ENCODE results near the gene FAM228A. TPM values are rescaled to one million over a fixed set of nuclear protein-coding genes. Genes with fewer than 3 reads are reported as not detected.

The FAM228A gene
- total and polyA plus RNA-seq, 2 of the 4 experiments (the other 2 are of a cell fraction): not detected

- TF ChIP-seq USF2 (IDR thresholded peaks at IDR 0.05; ENCODE audit: low read depth, low read length) (no peak), POLR2A (IDR thresholded peaks at IDR 0.05; ENCODE audit: low read depth, low read length) (no peak), ELK1 (IDR thresholded peaks at IDR 0.05; ENCODE audit: borderline replicate concordance, low read depth, low read length) (no peak), MAZ (IDR thresholded peaks at IDR 0.05; ENCODE audit: borderline replicate concordance, low read depth, low read length) (no peak), RAD21 (IDR thresholded peaks at IDR 0.05; ENCODE audit: low read length) (no peak), CEBPB (IDR thresholded peaks at IDR 0.05; ENCODE audit: low read depth, low read length) (no peak), BHLHE40 (IDR thresholded peaks at IDR 0.05; ENCODE audit: low read depth, low read length) (no peak), MAFK (IDR thresholded peaks at IDR 0.05; ENCODE audit: low read depth, low read length) (no peak), CTCF (conservative IDR thresholded peaks at IDR 0.05; ENCODE audit: low read depth, low read length) (no peak), CHD1 (IDR thresholded peaks at IDR 0.05; ENCODE audit: low read depth, low read length) (no peak), FOS (IDR thresholded peaks at IDR 0.05; ENCODE audit: low read depth, low read length) (no peak), NFE2L2 (IDR thresholded peaks at IDR 0.05; ENCODE audit: low read depth, low read length) (no peak), RCOR1 (IDR thresholded peaks at IDR 0.05; ENCODE audit: insufficient replicate concordance, low read length) (no peak), SMC3 (IDR thresholded peaks at IDR 0.05; ENCODE audit: low read depth, low read length) (no peak), MXI1 (IDR thresholded peaks at IDR 0.05; ENCODE audit: borderline replicate concordance, low read depth, low read length) (no peak), RFX5 (IDR thresholded peaks at IDR 0.05; ENCODE audit: low read depth, low read length) (no peak)
- H3K4ac ChIP-seq (ENCODE audit: low read depth, low read length): no peak overlapping the region
- H4K20me1 ChIP-seq (ENCODE audit: insufficient read depth, low read length): no peaks in the 10 kb centered on the region
- dilution Hi-C loops (cut with HindIII; ENCODE audit: low sequenced_read_pairs, unreplicated experiment): no loop called here
- no peak overlapping the region for H3K27ac ChIP-seq (ENCODE audit: insufficient read depth, low read length)
- no peaks in the 10 kb centered on the region for H3K79me1 ChIP-seq (ENCODE audit: low read depth in 1 of 2, low read length in 2 of 2)
- H3K14ac ChIP-seq (replicated peaks; ENCODE audit: low read depth, low read length): no peak overlapping the region
- DNase-seq (no peak), ATAC-seq (ENCODE audit: low read depth) (no peak)
- no peak overlapping the region for H3K18ac ChIP-seq (ENCODE audit: low read depth, low read length)
- no peak overlapping the region for H2BK20ac ChIP-seq (ENCODE audit: low read depth, low read length)
- no peak overlapping the region for H2BK5ac ChIP-seq (ENCODE audit: low read depth, low read length, poor library complexity, severe bottlenecking)
- H4K91ac ChIP-seq (ENCODE audit: insufficient read depth, low read depth, low read length): no peak overlapping the region
- no peak overlapping the region for H2AK5ac ChIP-seq (ENCODE audit: low read depth, low read length)
- H3K4me1 ChIP-seq (ENCODE audit: control insufficient read depth, insufficient read depth, low read length): peaks cover 5% of the 10 kb centered on the region
- H2AFZ ChIP-seq (replicated peaks; ENCODE audit: low read length, poor library complexity): no peak overlapping the region
- H3K4me3 ChIP-seq (ENCODE audit: insufficient read depth, low read depth, low read length): no peak overlapping the region
- no peak overlapping the region for H2BK15ac ChIP-seq (ENCODE audit: low read depth, low read length)
- no peak overlapping the region for H3K9ac ChIP-seq (ENCODE audit: low read depth, low read length)
- H3K56ac ChIP-seq (ENCODE audit: extremely low read depth, insufficient read depth, low read length): no peak overlapping the region
- intact Hi-C loops (cut with micrococcal nuclease): no loop called here
- ChIA-PET CTCF (interaction anchor here (1.0 kb wide), 1 partner anchor 17 kb away, joined by 3 read pairs; no protein-coding TSS in a partner anchor), POLR2A (ENCODE audit: unreplicated experiment) (no interaction called here)
- no peak overlapping the region for H3K4me2 ChIP-seq (ENCODE audit: low read depth, low read length)
- in situ Hi-C loops (cut with MboI; ENCODE audit: low sequenced_read_pairs): no loop called here
- H4K5ac ChIP-seq (ENCODE audit: low read depth, low read length): no peak overlapping the region
- H2AK9ac ChIP-seq (replicated peaks; ENCODE audit: low read depth, low read length, poor library complexity): no peak overlapping the region
- no peaks in the 10 kb centered on the region for H3K36me3 ChIP-seq (ENCODE audit: control insufficient read depth, insufficient read depth, low read length)
- H3K9me1 ChIP-seq (ENCODE audit: insufficient read depth, low read length): no peaks in the 10 kb centered on the region
- no peaks in the 10 kb centered on the region for H3K9me3 ChIP-seq (ENCODE audit: control insufficient read depth, insufficient read depth, low read length)
- H4K8ac ChIP-seq (ENCODE audit: low read depth in 2 of 2, low read length in 2 of 2): no peak overlapping the region
- BruUV-seq (replicated peaks): no TSS peak
- no peak overlapping the region for H2BK120ac ChIP-seq (ENCODE audit: low read depth, low read length)
- WGBS, 2 experiments (ENCODE audit: extremely low coverage in 2 of 2, insufficient read length in 1 of 2): no CpG with 5 or more reads among the region's 2 CpGs
- H3K27me3 ChIP-seq (ENCODE audit: control insufficient read depth, insufficient read depth, low read length): no peaks in the 10 kb centered on the region
- no peak overlapping the region for H3K23ac ChIP-seq (ENCODE audit: low read depth, low read length)
Measured at GRCh38 chr2:24233321-24233720, 58.5 kb downstream of the FAM228A start.
